GM19025 (cell line): ENCODE measurements around the gene RPL11.
"Not testable (repeated sequence)": the region's sequence is repeated elsewhere in the genome, so short reads cannot be mapped to it uniquely, and the experiment has no call there.

Experiments
- ATAC-seq: cut with Tn5 transposase; IDR thresholded peaks from one replicate; pipeline ENCODE4 v1.9.1; 2021; ENCODE audit warnings: mild to moderate bottlenecking, low read depth, moderate library complexity; ENCODE audit not compliant: unreplicated experiment

RPL11 gene

GRCh38 chr1:23691499-23692307 is at the start of gene RPL11:
TSS of gene RPL11 (plus strand) at chr1:23691806. CDS start at chr1:23691824, 18 bp downstream.
- ATAC-seq = peak; percentile 77

- no peak for ATAC-seq
These were observed 47.7 kb upstream of the RPL11 start for GRCh38 chr1:23643736-23644554.

- ATAC-seq = no peak
These were observed 47.1 kb upstream of the RPL11 start for GRCh38 chr1:23644555-23644866.

GRCh38 chr1:23645338-23645737 is 46.3 kb upstream of the RPL11 start:
- ATAC-seq = no peak

GRCh38 chr1:23646091-23646490 is 45.5 kb upstream of the RPL11 start:
- ATAC-seq = no peak

- ATAC-seq = no peak
These were observed 45.1 kb upstream of the RPL11 start for GRCh38 chr1:23646541-23646940.

GRCh38 chr1:23648576-23648975 is 43.0 kb upstream of the RPL11 start:
- ATAC-seq = no peak

GRCh38 chr1:23649157-23649556 is 42.4 kb upstream of the RPL11 start:
- ATAC-seq = not testable (repeated sequence)

GRCh38 chr1:23650344-23650990 is 41.1 kb upstream of the RPL11 start:
- ATAC-seq = no peak

- ATAC-seq = no peak
These were observed 40.4 kb upstream of the RPL11 start for GRCh38 chr1:23651069-23651808.

- no peak for ATAC-seq
These were observed 33.8 kb upstream of the RPL11 start for GRCh38 chr1:23657659-23658275.

GRCh38 chr1:23660671-23661070 is 30.9 kb upstream of the RPL11 start:
- no peak for ATAC-seq

GRCh38 chr1:23661887-23662286 is 29.7 kb upstream of the RPL11 start:
- ATAC-seq = no peak

GRCh38 chr1:23664837-23665795 is 26.5 kb upstream of the RPL11 start:
- ATAC-seq = no peak

GRCh38 chr1:23667411-23667810 is 24.2 kb upstream of the RPL11 start:
- no peak for ATAC-seq

GRCh38 chr1:23670709-23671108 is 20.9 kb upstream of the RPL11 start:
- no peak for ATAC-seq

- ATAC-seq = no peak
These were observed 18.4 kb upstream of the RPL11 start for GRCh38 chr1:23673086-23673813.

GRCh38 chr1:23679815-23680214 is 11.8 kb upstream of the RPL11 start:
- no peak for ATAC-seq
